Neural cell (in vitro differentiated cells): ENCODE results near the gene VPS13C. TPM values are rescaled to one million over a fixed set of nuclear protein-coding genes. Genes with fewer than 3 reads are reported as not detected.

Experiments
- H2AFZ ChIP-seq: fragments of 200-600, 300-800 bp; sonication (generic), shearing (Covaris generic); 2 replicates; pipeline ENCODE4 v1.6.0; 2014; ENCODE audit warnings: low read depth, mild to moderate bottlenecking, antibody characterized with exemption, low read length, moderate library complexity
- H3F3A ChIP-seq: fragments of 200-600 bp; shearing (Covaris generic); 2 replicates; pipeline ENCODE4 v1.6.1; 2016; ENCODE audit warnings: mild to moderate bottlenecking, moderate library complexity, mixed read lengths, antibody characterized with exemption, low read length; ENCODE audit not compliant: insufficient read depth, poor library complexity, severe bottlenecking
- H3K27ac ChIP-seq: fragments of 200-600, 300-800 bp; sonication (generic), shearing (Covaris generic); 2 replicates; pipeline ENCODE4 v1.5.1; 2014; ENCODE audit warnings: mild to moderate bottlenecking, low read length, moderate library complexity
- H3K27me3 ChIP-seq: fragments of 300-800, 200-600 bp; sonication (generic), shearing (Covaris generic); 2 replicates; pipeline ENCODE4 v1.6.0; 2014; ENCODE audit warnings: mild to moderate bottlenecking, low read depth, low read length, moderate library complexity; ENCODE audit not compliant: insufficient read depth
- H3K36me3 ChIP-seq: fragments of 300-800, 200-600 bp; sonication (generic), shearing (Covaris generic); 2 replicates; pipeline ENCODE4 v1.5.1; 2014; ENCODE audit warnings: mild to moderate bottlenecking, antibody characterized with exemption, low read length, moderate library complexity; ENCODE audit not compliant: insufficient read depth
- H3K4me2 ChIP-seq: fragments of 300-800, 200-600 bp; sonication (generic), shearing (Covaris generic); 2 replicates; pipeline ENCODE4 v1.6.0; 2014; ENCODE audit warnings: mild to moderate bottlenecking, low read length
- H3K4me3 ChIP-seq: fragments of 300-800, 200-600 bp; sonication (generic), shearing (Covaris generic); 2 replicates; pipeline ENCODE4 v1.5.1; 2014; ENCODE audit warnings: mild to moderate bottlenecking, low read length, moderate library complexity
- H3K79me2 ChIP-seq: fragments of 200-600 bp; shearing (Covaris generic); replicated peaks from 2 replicates; pipeline ENCODE4 v1.6.0; 2014; ENCODE audit warnings: mild to moderate bottlenecking, low read length, moderate library complexity; ENCODE audit not compliant: insufficient read depth
- H3K9ac ChIP-seq: fragments of 300-800, 200-600 bp; sonication (generic), shearing (Covaris generic); 2 replicates; pipeline ENCODE4 v1.6.1; 2016; ENCODE audit warnings: mild to moderate bottlenecking, low read length, mixed read lengths
- H3K9me2 ChIP-seq: fragments of 200-600 bp; shearing (Covaris generic); 2 replicates; pipeline ENCODE4 v1.6.1; 2016; ENCODE audit warnings: mild to moderate bottlenecking, low read length, mixed read lengths; ENCODE audit not compliant: insufficient read depth
- H3K9me3 ChIP-seq: fragments of 200-600, 300-800 bp; sonication (generic), shearing (Covaris generic); 2 replicates; pipeline ENCODE4 v1.6.1; 2016; ENCODE audit warnings: mild to moderate bottlenecking, mixed run types, low read length, moderate library complexity, mixed read lengths
- H4K20me1 ChIP-seq: fragments of 200-600 bp; shearing (Covaris generic); 2 replicates; pipeline ENCODE4 v1.6.1; 2016; ENCODE audit warnings: mild to moderate bottlenecking, mixed run types; ENCODE audit not compliant: insufficient read depth
- CTCF ChIP-seq: fragments of 450-650 bp; IDR thresholded peaks from 2 replicates; pipeline ENCODE4 v1.5.1; 2014; ENCODE audit warnings: antibody characterized with exemption, mild to moderate bottlenecking, moderate library complexity; ENCODE audit not compliant: poor library complexity, severe bottlenecking
- EP300 ChIP-seq: fragments of 450-650 bp; conservative IDR thresholded peaks from 2 replicates; pipeline ENCODE4 v1.6.1; 2014; ENCODE audit warnings: antibody characterized with exemption, mild to moderate bottlenecking, moderate library complexity; ENCODE audit not compliant: poor library complexity, severe bottlenecking
- EZH2 ChIP-seq: fragments of 200-600, 300-800 bp; shearing (Covaris generic), sonication (generic); IDR thresholded peaks from 2 replicates; pipeline ENCODE4 v1.6.1; 2014; ENCODE audit warnings: antibody characterized with exemption, low read length, borderline replicate concordance, mild to moderate bottlenecking; ENCODE audit not compliant: insufficient read depth, poor library complexity, severe bottlenecking
- MXI1 ChIP-seq: fragments of 450-650 bp; conservative IDR thresholded peaks from 2 replicates; pipeline ENCODE4 v1.6.1; 2014; ENCODE audit warnings: antibody characterized with exemption, mild to moderate bottlenecking; ENCODE audit not compliant: poor library complexity, severe bottlenecking
- POLR2AphosphoS5 ChIP-seq: IDR thresholded peaks from 2 replicates; pipeline ENCODE4 v1.6.1; 2012
- RAD21 ChIP-seq: fragments of 450-650 bp; conservative IDR thresholded peaks from 2 replicates; pipeline ENCODE4 v1.6.1; 2014; ENCODE audit warnings: antibody characterized with exemption, mild to moderate bottlenecking, moderate library complexity
- SMC3 ChIP-seq: fragments of 450-650 bp; conservative IDR thresholded peaks from 2 replicates; pipeline ENCODE4 v1.6.1; 2014; ENCODE audit warnings: antibody characterized with exemption, mild to moderate bottlenecking, moderate library complexity; ENCODE audit not compliant: poor library complexity
- TAF1 ChIP-seq: IDR thresholded peaks from 2 replicates; pipeline ENCODE4 v1.6.1; 2012; ENCODE audit warnings: low read depth
- polyA plus RNA-seq: library from polyadenylated mRNA; depleted of rRNA; stranded (reverse); fragments of >200 nt; gene quantifications from 2 replicates; pipeline ENCODE4 v1.2.3, GENCODE V29; 2014
- TF ChIP-seq, protein P1 (sequence below): IDR thresholded peaks from 2 replicates; pipeline ENCODE4 v1.6.1; 2012; ENCODE audit warnings: borderline replicate concordance

The VPS13C gene
- polyA plus RNA-seq, 1 donor from 2014 or later: 92.6 TPM

- Histone ChIP-seq H3K4me2 (no peak overlapping the region), H3K36me3 (no peaks in the 10 kb centered on the region), H3K4me3 (no peak overlapping the region), H3K9me3 (no peaks in the 10 kb centered on the region), H3K27ac (no peak overlapping the region), H3K9me2 (no peaks in the 10 kb centered on the region), H4K20me1 (no peaks in the 10 kb centered on the region), H3K27me3 (no peaks in the 10 kb centered on the region), H3F3A (no peaks in the 10 kb centered on the region), H3K9ac (no peak overlapping the region), H2AFZ (no peak overlapping the region), H3K79me2 (no peaks in the 10 kb centered on the region)
- TF ChIP-seq EZH2 (no peak), RAD21 (no peak), CTCF (no peak), POLR2AphosphoS5 (no peak), TAF1 (no peak), EP300 (no peak), MXI1 (no peak), SMC3 (no peak)
- TF ChIP-seq, protein P1, sequence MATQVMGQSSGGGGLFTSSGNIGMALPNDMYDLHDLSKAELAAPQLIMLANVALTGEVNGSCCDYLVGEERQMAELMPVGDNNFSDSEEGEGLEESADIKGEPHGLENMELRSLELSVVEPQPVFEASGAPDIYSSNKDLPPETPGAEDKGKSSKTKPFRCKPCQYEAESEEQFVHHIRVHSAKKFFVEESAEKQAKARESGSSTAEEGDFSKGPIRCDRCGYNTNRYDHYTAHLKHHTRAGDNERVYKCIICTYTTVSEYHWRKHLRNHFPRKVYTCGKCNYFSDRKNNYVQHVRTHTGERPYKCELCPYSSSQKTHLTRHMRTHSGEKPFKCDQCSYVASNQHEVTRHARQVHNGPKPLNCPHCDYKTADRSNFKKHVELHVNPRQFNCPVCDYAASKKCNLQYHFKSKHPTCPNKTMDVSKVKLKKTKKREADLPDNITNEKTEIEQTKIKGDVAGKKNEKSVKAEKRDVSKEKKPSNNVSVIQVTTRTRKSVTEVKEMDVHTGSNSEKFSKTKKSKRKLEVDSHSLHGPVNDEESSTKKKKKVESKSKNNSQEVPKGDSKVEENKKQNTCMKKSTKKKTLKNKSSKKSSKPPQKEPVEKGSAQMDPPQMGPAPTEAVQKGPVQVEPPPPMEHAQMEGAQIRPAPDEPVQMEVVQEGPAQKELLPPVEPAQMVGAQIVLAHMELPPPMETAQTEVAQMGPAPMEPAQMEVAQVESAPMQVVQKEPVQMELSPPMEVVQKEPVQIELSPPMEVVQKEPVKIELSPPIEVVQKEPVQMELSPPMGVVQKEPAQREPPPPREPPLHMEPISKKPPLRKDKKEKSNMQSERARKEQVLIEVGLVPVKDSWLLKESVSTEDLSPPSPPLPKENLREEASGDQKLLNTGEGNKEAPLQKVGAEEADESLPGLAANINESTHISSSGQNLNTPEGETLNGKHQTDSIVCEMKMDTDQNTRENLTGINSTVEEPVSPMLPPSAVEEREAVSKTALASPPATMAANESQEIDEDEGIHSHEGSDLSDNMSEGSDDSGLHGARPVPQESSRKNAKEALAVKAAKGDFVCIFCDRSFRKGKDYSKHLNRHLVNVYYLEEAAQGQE: no peak
Observed at GRCh38 chr15:61815356-61816083, 244.7 kb downstream of the VPS13C start.

GRCh38 chr15:61812476-61812875, 247.8 kb downstream of the VPS13C start:
- H3K27ac ChIP-seq: no peak overlapping the region
- H3K9me2 ChIP-seq: no peaks in the 10 kb centered on the region
- no peaks in the 10 kb centered on the region for H3K79me2 ChIP-seq
- H3K9me3 ChIP-seq: no peaks in the 10 kb centered on the region
- no peaks in the 10 kb centered on the region for H3K27me3 ChIP-seq
- H3K4me3 ChIP-seq: no peak overlapping the region
- no peaks in the 10 kb centered on the region for H4K20me1 ChIP-seq
- H3K36me3 ChIP-seq: no peaks in the 10 kb centered on the region
- no peak overlapping the region for H3K9ac ChIP-seq
- TF ChIP-seq RAD21 (no peak), EZH2 (no peak), SMC3 (no peak), EP300 (no peak), POLR2AphosphoS5 (no peak), MXI1 (no peak), CTCF (no peak), TAF1 (no peak)
- TF ChIP-seq, protein P1: no peak
- H3F3A ChIP-seq: no peaks in the 10 kb centered on the region
- no peak overlapping the region for H3K4me2 ChIP-seq
- no peak overlapping the region for H2AFZ ChIP-seq
